Astrocyte (in vitro differentiated cells and primary cell): Measurements from ENCODE around the gene NPM1. TPM values are rescaled to one million over a fixed set of nuclear protein-coding genes. Genes with fewer than 3 reads are reported as not detected.
"Not testable (repeated sequence)": the region's sequence is repeated elsewhere in the genome, so short reads cannot be mapped to it uniquely, and the experiment has no call there.

Experiments used
- DNase-seq: peaks from one replicate; pipeline ENCODE4 v3.0.0-alpha.2; 2010; ENCODE audit warnings: low read depth
- FAIRE-seq: peaks from 2 replicates; lab custom pipeline; 2011; peaks lifted over from hg19 to GRCh38; lab: Jason Lieb, UNC
- H2AFZ ChIP-seq: 2 replicates; pipeline ENCODE4 v1.6.0; 2012; ENCODE audit warnings: low read depth, low read length, inconsistent platforms
- H3K27ac ChIP-seq: 2 replicates; pipeline ENCODE4 v1.5.1; 2011; ENCODE audit warnings: low read depth, low read length, inconsistent platforms
- H3K27me3 ChIP-seq: 2 replicates; pipeline ENCODE4 v1.6.0; 2011; ENCODE audit warnings: low read length, inconsistent platforms; ENCODE audit not compliant: insufficient read depth
- H3K36me3 ChIP-seq: 2 replicates; pipeline ENCODE4 v1.5.1; 2011; ENCODE audit warnings: low read length, inconsistent platforms; ENCODE audit not compliant: insufficient read depth
- H3K4me1 ChIP-seq: 2 replicates; pipeline ENCODE4 v1.5.1; 2011; ENCODE audit warnings: low read length, inconsistent platforms; ENCODE audit not compliant: insufficient read depth
- H3K4me2 ChIP-seq: 2 replicates; pipeline ENCODE4 v1.6.0; 2012; ENCODE audit warnings: low read length, inconsistent platforms
- H3K4me3 ChIP-seq: 2 replicates; pipeline ENCODE4 v1.5.1; 2011; ENCODE audit warnings: low read depth, mild to moderate bottlenecking, low read length, inconsistent platforms; ENCODE audit not compliant: insufficient read depth
- H3K79me2 ChIP-seq: 2 replicates; pipeline ENCODE4 v1.6.0; 2012; ENCODE audit warnings: mild to moderate bottlenecking, low read length, inconsistent platforms; ENCODE audit not compliant: insufficient read depth
- H3K9ac ChIP-seq: 2 replicates; pipeline ENCODE4 v1.6.0; 2012; ENCODE audit warnings: mild to moderate bottlenecking, low read length, inconsistent platforms
- H3K9me3 ChIP-seq: 2 replicates; pipeline ENCODE4 v1.5.1; 2012; ENCODE audit warnings: low read depth, mild to moderate bottlenecking, low read length, inconsistent platforms; ENCODE audit not compliant: insufficient read depth
- H4K20me1 ChIP-seq: 2 replicates; pipeline ENCODE4 v1.6.0; 2012; ENCODE audit warnings: low read length, inconsistent platforms; ENCODE audit not compliant: insufficient read depth
- H3K27ac Mint-ChIP-seq: one replicate; pipeline ENCODE4 v1.8.0; 2021; ENCODE audit warnings: mild to moderate bottlenecking, mixed read lengths; ENCODE audit not compliant: unreplicated experiment
- H3K27me3 Mint-ChIP-seq: one replicate; pipeline ENCODE4 v1.8.0; 2021; ENCODE audit warnings: low read depth, mixed read lengths; ENCODE audit not compliant: unreplicated experiment
- H3K36me3 Mint-ChIP-seq: one replicate; pipeline ENCODE4 v1.8.0; 2021; ENCODE audit warnings: low read depth, mixed read lengths; ENCODE audit not compliant: unreplicated experiment
- H3K4me1 Mint-ChIP-seq: one replicate; pipeline ENCODE4 v1.8.0; 2021; ENCODE audit warnings: low read depth, mixed read lengths; ENCODE audit not compliant: unreplicated experiment
- H3K4me3 Mint-ChIP-seq: one replicate; pipeline ENCODE4 v1.8.0; 2021; ENCODE audit warnings: mild to moderate bottlenecking, moderate library complexity, mixed read lengths; ENCODE audit not compliant: unreplicated experiment
- H3K9me3 Mint-ChIP-seq: one replicate; pipeline ENCODE4 v1.8.0; 2021; ENCODE audit warnings: mild to moderate bottlenecking, mixed read lengths; ENCODE audit not compliant: unreplicated experiment
- CTCF ChIP-seq: IDR thresholded peaks from 2 replicates; pipeline ENCODE4 v1.5.1; 2011; ENCODE audit warnings: low read depth, mild to moderate bottlenecking, inconsistent platforms, low read length, moderate library complexity; ENCODE audit not compliant: insufficient read depth
- EZH2 ChIP-seq: IDR thresholded peaks from 2 replicates; pipeline ENCODE4 v1.6.1; 2012; ENCODE audit warnings: mild to moderate bottlenecking, low read length, inconsistent platforms; ENCODE audit not compliant: insufficient read depth
- total RNA-seq: library from RNA; stranded (reverse); gene quantifications from 2 replicates; pipeline ENCODE4 v1.2.1, GENCODE V29; 2021

The NPM1 gene
- total RNA-seq, 1 donor from 2014 or later = 1,219 TPM

- H3K27me3 ChIP-seq = no peaks in the 10 kb centered on the region
- H3K9ac ChIP-seq = no peak overlapping the region
- H3K9me3 Mint-ChIP-seq = no peaks in the 10 kb centered on the region
- H2AFZ ChIP-seq = no peak overlapping the region
- peak overlapping the region; percentile 53 for H3K27ac Mint-ChIP-seq
- H3K36me3 ChIP-seq = peaks cover 82% of the 10 kb centered on the region
- peak overlapping the region; percentile 47 for H3K4me3 Mint-ChIP-seq
- no peaks in the 10 kb centered on the region for H3K27me3 Mint-ChIP-seq
- H3K36me3 Mint-ChIP-seq = peaks cover 20% of the 10 kb centered on the region
- peak overlapping the region; percentile 18 for H3K4me2 ChIP-seq
- peaks cover 13% of the 10 kb centered on the region for H3K4me1 ChIP-seq
- DNase-seq (peak; percentile 35), FAIRE-seq (no peak)
- TF ChIP-seq EZH2 (no peak), CTCF (no peak)
- peaks cover 42% of the 10 kb centered on the region for H3K4me1 Mint-ChIP-seq
- no peak overlapping the region for H3K27ac ChIP-seq
- no peak overlapping the region for H3K4me3 ChIP-seq
- peaks cover 93% of the 10 kb centered on the region for H4K20me1 ChIP-seq
- peaks cover 74% of the 10 kb centered on the region for H3K79me2 ChIP-seq
- H3K9me3 ChIP-seq = no peaks in the 10 kb centered on the region
These were observed 22.5 kb downstream of the NPM1 start for GRCh38 chr5:171410181-171410580.

GRCh38 chr5:171412186-171412585 lies 24.5 kb downstream of the NPM1 start:
- Histone ChIP-seq H3K4me3 (no peak overlapping the region), H3K79me2 (peaks cover 54% of the 10 kb centered on the region), H3K27ac (no peak overlapping the region), H3K4me1 (peaks cover 13% of the 10 kb centered on the region), H3K27me3 (no peaks in the 10 kb centered on the region), H3K9me3 (no peaks in the 10 kb centered on the region), H4K20me1 (peaks cover 93% of the 10 kb centered on the region), H3K36me3 (peaks cover 62% of the 10 kb centered on the region), H3K9ac (no peak overlapping the region), H2AFZ (no peak overlapping the region), H3K4me2 (no peak overlapping the region)
- Mint-ChIP-seq H3K4me3 (no peak overlapping the region), H3K36me3 (peaks cover 14% of the 10 kb centered on the region), H3K9me3 (no peaks in the 10 kb centered on the region), H3K4me1 (peaks cover 30% of the 10 kb centered on the region), H3K27me3 (no peaks in the 10 kb centered on the region), H3K27ac (peak overlapping the region; percentile 14)
- FAIRE-seq (no peak), DNase-seq (no peak)
- TF ChIP-seq EZH2 (no peak), CTCF (no peak)

- no peak overlapping the region for H3K4me3 Mint-ChIP-seq
- H3K9me3 Mint-ChIP-seq = no peaks in the 10 kb centered on the region
- H3K4me1 Mint-ChIP-seq = peaks cover 23% of the 10 kb centered on the region
- H3K4me2 ChIP-seq = no peak overlapping the region
- no peak overlapping the region for H3K27ac ChIP-seq
- no peak overlapping the region for H3K27ac Mint-ChIP-seq
- H3K27me3 Mint-ChIP-seq = no peaks in the 10 kb centered on the region
- TF ChIP-seq CTCF = no peak
- no peak for TF ChIP-seq EZH2
- H3K9me3 ChIP-seq = no peaks in the 10 kb centered on the region
- H3K4me3 ChIP-seq = no peak overlapping the region
- peaks cover 13% of the 10 kb centered on the region for H3K4me1 ChIP-seq
- H2AFZ ChIP-seq = no peak overlapping the region
- H4K20me1 ChIP-seq = peaks cover 93% of the 10 kb centered on the region
- peaks cover 12% of the 10 kb centered on the region for H3K36me3 Mint-ChIP-seq
- DNase-seq (no peak), FAIRE-seq (no peak)
- H3K36me3 ChIP-seq = peaks cover 50% of the 10 kb centered on the region
- H3K9ac ChIP-seq = no peak overlapping the region
- H3K79me2 ChIP-seq = peaks cover 43% of the 10 kb centered on the region
- no peaks in the 10 kb centered on the region for H3K27me3 ChIP-seq
These were observed 25.7 kb downstream of the NPM1 start for GRCh38 chr5:171413153-171413910.

GRCh38 chr5:171413993-171414392 lies 26.3 kb downstream of the NPM1 start:
- not testable (repeated sequence) for H3K27me3 ChIP-seq, H3K9me3 ChIP-seq, H3K4me3 ChIP-seq, H3K27ac Mint-ChIP-seq, H3K27ac ChIP-seq, H3K9ac ChIP-seq, H3K36me3 Mint-ChIP-seq, H3K4me3 Mint-ChIP-seq, FAIRE-seq, H2AFZ ChIP-seq, H3K9me3 Mint-ChIP-seq, DNase-seq, H3K4me2 ChIP-seq, H3K27me3 Mint-ChIP-seq
- Histone ChIP-seq H3K79me2 (peaks cover 36% of the 10 kb centered on the region), H3K36me3 (peaks cover 44% of the 10 kb centered on the region), H3K4me1 (peaks cover 14% of the 10 kb centered on the region), H4K20me1 (peaks cover 91% of the 10 kb centered on the region)
- peaks cover 18% of the 10 kb centered on the region for H3K4me1 Mint-ChIP-seq
